ENCODE measurements around the gene MYL6B. TPM values are rescaled to one million over a fixed set of nuclear protein-coding genes. Genes with fewer than 3 reads are reported as not detected.
A peak's percentile ranks its signal among the peaks of the same experiment; 100 is the strongest.

MYL6B gene
- total and polyA plus RNA-seq, 7 experiments from 2014 or later: 3.7 to 60.3 (median 6.7) TPM

DNA sequence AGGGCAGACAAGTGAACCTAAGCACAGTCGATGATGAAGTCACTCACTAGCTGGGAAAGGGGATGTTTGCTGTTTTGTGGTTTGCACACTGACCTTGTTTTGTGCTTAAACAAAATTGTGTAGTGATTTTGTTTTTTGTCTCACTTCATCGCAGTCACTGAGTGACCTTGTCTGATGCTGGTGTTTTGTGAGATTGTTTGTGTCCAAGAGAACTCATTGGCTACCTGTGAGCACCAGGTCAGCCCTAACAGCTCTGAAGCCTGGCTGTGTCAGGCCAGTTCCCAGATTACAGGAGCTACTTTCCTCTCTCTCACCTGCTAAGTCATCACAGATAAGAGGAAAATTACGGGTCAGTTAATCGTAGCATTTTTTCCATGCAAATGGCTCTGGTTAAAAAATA lies 28.3 kb upstream of the MYL6B start:
- Mint-ChIP-seq H3K4me1 (peaks cover 26 to 51% (median 49%) of the 10 kb centered on the region in 7 donors), H3K36me3 (peaks cover 0 to 11% (median 0%) of the 10 kb centered on the region in 5 donors), H3K4me3 (no peak overlapping the region), H3K9me3 (peaks cover 0 to 2% (median 0%) of the 10 kb centered on the region in 11 donors), H3K27ac (peak overlapping the region in 8 of 9 donors; percentile 27 to 90 (median 61)), H3K27me3 (no peaks in the 10 kb centered on the region)
- Histone ChIP-seq H3K4me3 (ENCODE audit: low read length) (no peak overlapping the region), H3K9me3 (ENCODE audit: control insufficient read depth in 2 of 3, low read length in 3 of 3) (no peaks in the 10 kb centered on the region), H3K27ac (ENCODE audit: low read depth, low read length) (no peak overlapping the region), H3K27me3 (ENCODE audit: control insufficient read depth in 2 of 2, insufficient read depth in 2 of 2, low read length in 2 of 2) (no peaks in the 10 kb centered on the region), H3K4me1 (ENCODE audit: control insufficient read depth in 2 of 2, insufficient read depth in 2 of 2, low read length in 2 of 2) (peaks cover 26 to 38% of the 10 kb centered on the region in 2 donors), H3K36me3 (ENCODE audit: control insufficient read depth in 2 of 3, insufficient read depth in 3 of 3, low read length in 3 of 3) (peaks cover 0 to 23% (median 0%) of the 10 kb centered on the region in 3 experiments)
- ChIA-PET POLR2A (interaction anchor here (1.1 to 13.1 kb wide), 7 partner anchors 20 to 340 kb away, joined by 3 to 192 read pairs (median 11); partner anchors contain the start of genes MYL6, MYL6B, PA2G4 and RNF41), CTCF (interaction anchor here (0.5 to 13.4 kb wide), 10 partner anchors 10 to 531 kb away, joined by 3 to 193 read pairs (median 4); partner anchors contain the start of genes MYL6B, RNF41 and SMARCC2)
- intact Hi-C loops (cut with micrococcal nuclease): no loop called here
- DNase-seq (no peak), ATAC-seq (no peak)

GRCh38 chr12:56126732-56127239 lies 25.6 kb upstream of the MYL6B start:
- intact Hi-C loops (cut with micrococcal nuclease): loop anchor here (1.0 to 5.0 kb wide), 9 partner anchors 8 to 961 kb away; partner anchors contain the start of genes MYL6 (in 2 of the 2), SMARCC2 (in 2 of the 2), ZC3H10 (in 2 of the 2) and NAB2 (in 1 of the 2)
- peaks cover 39 to 46% of the 10 kb centered on the region in 2 donors for H3K4me1 ChIP-seq (ENCODE audit: control insufficient read depth in 2 of 2, insufficient read depth in 2 of 2, low read length in 2 of 2)
- peaks cover 14 to 25% (median 17%) of the 10 kb centered on the region in 3 experiments for H3K36me3 ChIP-seq (ENCODE audit: control insufficient read depth in 2 of 3, insufficient read depth in 3 of 3, low read length in 3 of 3)
- no peak overlapping the region for H3K4me3 ChIP-seq (ENCODE audit: low read length)
- H3K27me3 ChIP-seq (ENCODE audit: control insufficient read depth in 2 of 2, insufficient read depth in 2 of 2, low read length in 2 of 2): no peaks in the 10 kb centered on the region
- H3K9me3 ChIP-seq (ENCODE audit: control insufficient read depth in 2 of 3, low read length in 3 of 3): no peaks in the 10 kb centered on the region
- DNase-seq (no peak), ATAC-seq (no peak)
- ChIA-PET POLR2A (interaction anchor here (0.8 to 13.1 kb wide), 11 partner anchors 9 to 322 kb away, joined by 3 to 192 read pairs (median 5); partner anchors contain the start of genes MYL6, MYL6B, PA2G4 and RAB5B), CTCF (interaction anchor here (0.6 to 13.4 kb wide), 11 partner anchors 9 to 384 kb away, joined by 3 to 193 read pairs (median 5); partner anchors contain the start of genes GDF11, MYL6, MYL6B and RNF41)
- Mint-ChIP-seq H3K4me3 (peak overlapping the region in 8 of 10 donors; percentile 27 to 99 (median 96)), H3K36me3 (peaks cover 5 to 30% (median 17%) of the 10 kb centered on the region in 5 donors), H3K27me3 (no peaks in the 10 kb centered on the region), H3K4me1 (peaks cover 33 to 66% (median 57%) of the 10 kb centered on the region in 7 donors), H3K27ac (peak overlapping the region; percentile 86 to 99 (median 91)), H3K9me3 (peaks cover 0 to 4% (median 0%) of the 10 kb centered on the region in 11 donors)
- H3K27ac ChIP-seq (ENCODE audit: low read depth, low read length): peak overlapping the region; percentile 72

DNA sequence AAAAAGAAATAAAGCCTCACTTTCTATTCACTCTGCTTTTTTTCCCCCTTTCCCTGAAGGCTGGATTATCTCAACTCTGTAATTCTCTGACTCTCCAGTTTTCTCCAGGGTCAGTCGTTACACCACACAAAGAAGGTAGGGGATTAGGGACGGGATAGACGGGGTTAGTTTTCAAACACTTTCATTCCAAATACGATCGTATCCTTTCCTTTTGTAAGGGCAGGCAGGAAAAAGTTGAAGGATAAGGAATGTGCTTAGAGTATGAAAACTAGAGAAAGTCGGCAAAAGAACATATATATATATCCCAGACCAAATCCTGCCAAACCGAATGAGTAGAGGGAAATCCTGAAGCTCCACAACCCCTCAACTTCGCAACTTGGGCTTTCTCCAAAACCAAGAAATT lies 24.9 kb upstream of the MYL6B start:
- intact Hi-C loops (cut with micrococcal nuclease): loop anchor here (1.0 to 5.0 kb wide), 3 partner anchors 23 to 960 kb away; partner anchors contain the start of genes NAB2 (in 1 of the 2), PA2G4 (in 1 of the 2) and TIMELESS (in 1 of the 2)
- CTCF ChIA-PET: interaction anchor here (0.6 to 13.4 kb wide), 16 partner anchors 9 to 402 kb away, joined by 3 to 193 read pairs (median 4); partner anchors contain the start of genes MYL6, PA2G4, SMARCC2 and ZC3H10
- no peak for ATAC-seq
- H3K9me3 ChIP-seq (ENCODE audit: control insufficient read depth in 2 of 3, low read length in 3 of 3): no peaks in the 10 kb centered on the region
- H3K27me3 Mint-ChIP-seq: no peaks in the 10 kb centered on the region
- H3K4me3 ChIP-seq (ENCODE audit: low read length): peak overlapping the region; percentile 23
- H3K9me3 Mint-ChIP-seq: peaks cover 0 to 4% (median 0%) of the 10 kb centered on the region in 11 donors
- H3K36me3 ChIP-seq (ENCODE audit: control insufficient read depth in 2 of 3, insufficient read depth in 3 of 3, low read length in 3 of 3): peaks cover 22 to 29% (median 23%) of the 10 kb centered on the region in 3 experiments
- POLR2A ChIA-PET: interaction anchor here (0.7 to 13.1 kb wide), 12 partner anchors 10 to 219 kb away, joined by 3 to 192 read pairs (median 17); partner anchors contain the start of genes ANKRD52, CNPY2, IL23A and MYL6
- peak overlapping the region; percentile 95 to 100 (median 98) for H3K4me3 Mint-ChIP-seq
- peaks cover 39 to 53% of the 10 kb centered on the region in 2 donors for H3K4me1 ChIP-seq (ENCODE audit: control insufficient read depth in 2 of 2, insufficient read depth in 2 of 2, low read length in 2 of 2)
- no peak for DNase-seq
- no peaks in the 10 kb centered on the region for H3K27me3 ChIP-seq (ENCODE audit: control insufficient read depth in 2 of 2, insufficient read depth in 2 of 2, low read length in 2 of 2)
- peaks cover 9 to 37% (median 23%) of the 10 kb centered on the region in 5 donors for H3K36me3 Mint-ChIP-seq
- H3K27ac Mint-ChIP-seq: peak overlapping the region; percentile 86 to 99 (median 91)
- H3K4me1 Mint-ChIP-seq: peaks cover 39 to 73% (median 64%) of the 10 kb centered on the region in 7 donors
- peak overlapping the region; percentile 72 for H3K27ac ChIP-seq (ENCODE audit: low read depth, low read length)

- Histone ChIP-seq H3K9me3 (ENCODE audit: control insufficient read depth in 2 of 3, low read length in 3 of 3) (no peaks in the 10 kb centered on the region), H3K27ac (ENCODE audit: low read depth, low read length) (peak within 1 kb of the TSS; percentile 84), H3K27me3 (ENCODE audit: control insufficient read depth in 2 of 2, insufficient read depth in 2 of 2, low read length in 2 of 2) (no peaks in the 10 kb centered on the region), H3K36me3 (ENCODE audit: control insufficient read depth in 2 of 3, insufficient read depth in 3 of 3, low read length in 3 of 3) (peaks cover 25 to 35% (median 26%) of the 10 kb centered on the region in 3 experiments), H3K4me1 (ENCODE audit: control insufficient read depth in 2 of 2, insufficient read depth in 2 of 2, low read length in 2 of 2) (peaks cover 39 to 54% of the 10 kb centered on the region in 2 donors), H3K4me3 (ENCODE audit: low read length) (peak within 1 kb of the TSS; percentile 77)
- H3K36me3 Mint-ChIP-seq: peaks cover 10 to 40% (median 25%) of the 10 kb centered on the region in 5 donors
- CTCF ChIA-PET: interaction anchor here (0.6 to 13.4 kb wide), 17 partner anchors 8 to 402 kb away, joined by 3 to 193 read pairs (median 4); partner anchors contain the start of genes MYL6, PA2G4, SMARCC2 and ZC3H10
- POLR2A ChIA-PET: interaction anchor here (0.6 to 13.1 kb wide), 18 partner anchors 11 to 1713 kb away, joined by 3 to 192 read pairs (median 5); partner anchors contain the start of genes ANKRD52, CNPY2, IL23A and MYL6
- ATAC-seq (peak; percentile 94), DNase-seq (peak; percentile 75 to 100 (median 98))
- no peaks in the 10 kb centered on the region for H3K27me3 Mint-ChIP-seq
- H3K9me3 Mint-ChIP-seq: peaks cover 0 to 4% (median 0%) of the 10 kb centered on the region in 11 donors
- intact Hi-C loops (cut with micrococcal nuclease): loop anchor here (1.0 to 5.0 kb wide), 8 partner anchors 10 to 959 kb away; partner anchors contain the start of genes PA2G4 (in 2 of the 2), CS (in 1 of the 2), MYL6B (in 1 of the 2) and NAB2 (in 1 of the 2)
- H3K27ac Mint-ChIP-seq: peak within 1 kb of the TSS; percentile 86 to 99 (median 91)
- H3K4me3 Mint-ChIP-seq: peak within 1 kb of the TSS; percentile 95 to 100 (median 98)
- H3K4me1 Mint-ChIP-seq: peaks cover 40 to 76% (median 65%) of the 10 kb centered on the region in 7 donors
These were observed 24.3 kb upstream of the MYL6B start, which contains the start of gene ESYT1 for GRCh38 chr12:56127888-56128669. ESYT1 (plus strand) TSS chr12:56128267; CDS start chr12:56128320, 53 bp downstream.

- intact Hi-C loops (cut with micrococcal nuclease): loop anchor here (1.0 to 5.0 kb wide), 8 partner anchors 10 to 959 kb away; partner anchors contain the start of genes MYL6B (in 2 of the 2), CS (in 1 of the 2), NAB2 (in 1 of the 2) and PA2G4 (in 1 of the 2)
- POLR2A ChIA-PET: interaction anchor here (0.6 to 13.1 kb wide), 15 partner anchors 11 to 1712 kb away, joined by 3 to 192 read pairs (median 16); partner anchors contain the start of genes IL23A, MYL6, MYL6B and PA2G4
- H3K27me3 Mint-ChIP-seq: no peaks in the 10 kb centered on the region
- Histone ChIP-seq H3K27me3 (ENCODE audit: control insufficient read depth in 2 of 2, insufficient read depth in 2 of 2, low read length in 2 of 2) (no peaks in the 10 kb centered on the region), H3K36me3 (ENCODE audit: control insufficient read depth in 2 of 3, insufficient read depth in 3 of 3, low read length in 3 of 3) (peaks cover 31 to 42% (median 33%) of the 10 kb centered on the region in 3 experiments), H3K4me3 (ENCODE audit: low read length) (peak overlapping the region; percentile 77), H3K27ac (ENCODE audit: low read depth, low read length) (peak overlapping the region; percentile 84), H3K9me3 (ENCODE audit: control insufficient read depth in 2 of 3, low read length in 3 of 3) (no peaks in the 10 kb centered on the region), H3K4me1 (ENCODE audit: control insufficient read depth in 2 of 2, insufficient read depth in 2 of 2, low read length in 2 of 2) (peaks cover 39 to 58% of the 10 kb centered on the region in 2 donors)
- H3K4me3 Mint-ChIP-seq: peak overlapping the region; percentile 95 to 100 (median 98)
- CTCF ChIA-PET: interaction anchor here (1.0 to 13.4 kb wide), 10 partner anchors 10 to 82 kb away, joined by 3 to 193 read pairs (median 4); partner anchors contain the start of genes MYL6, SMARCC2 and ZC3H10
- ATAC-seq: no peak
- H3K9me3 Mint-ChIP-seq: peaks cover 0 to 4% (median 0%) of the 10 kb centered on the region in 11 donors
- H3K27ac Mint-ChIP-seq: peak overlapping the region; percentile 86 to 97 (median 91)
- peaks cover 40 to 78% (median 69%) of the 10 kb centered on the region in 7 donors for H3K4me1 Mint-ChIP-seq
- peaks cover 10 to 44% (median 31%) of the 10 kb centered on the region in 5 donors for H3K36me3 Mint-ChIP-seq
- peak in 1 of 9 donors; percentile 29 for DNase-seq
These were observed 23.6 kb upstream of the MYL6B start for GRCh38 chr12:56128670-56129205.
